Ectodermal cell (in vitro differentiated cells): Measurements from ENCODE around the gene EVI5L.

Experiments used
- H3K27ac ChIP-seq: 2 replicates; pipeline ENCODE4 v1.7.0; 2013; ENCODE audit warnings: mild to moderate bottlenecking, low read depth, low read length; ENCODE audit not compliant: insufficient read depth, poor library complexity, severe bottlenecking
- H3K27me3 ChIP-seq: 2 replicates; pipeline ENCODE4 v1.7.0; 2013; ENCODE audit warnings: mild to moderate bottlenecking, low read length; ENCODE audit not compliant: insufficient read depth, control insufficient read depth, poor library complexity, severe bottlenecking
- H3K36me3 ChIP-seq: one replicate; pipeline ENCODE4 v1.7.0; 2013; ENCODE audit warnings: low read length; ENCODE audit not compliant: control insufficient read depth, insufficient read depth
- H3K4me1 ChIP-seq: one replicate; pipeline ENCODE4 v1.7.0; 2013; ENCODE audit warnings: low read length; ENCODE audit not compliant: control insufficient read depth, insufficient read depth
- H3K4me3 ChIP-seq: 2 replicates; pipeline ENCODE4 v1.7.0; 2013; ENCODE audit warnings: low read depth, low read length, control low read depth; ENCODE audit not compliant: insufficient read depth
- H3K9me3 ChIP-seq: 2 replicates; pipeline ENCODE4 v1.7.0; 2013; ENCODE audit warnings: mild to moderate bottlenecking, low read length, moderate library complexity; ENCODE audit not compliant: control insufficient read depth
- WGBS, 2 experiments: methylation state at CpG; one replicate each; pipeline ENCODE4 v1.1.7; 2013; ENCODE audit warnings: missing lambda C conversion rate in 2 of 2; 5-methylcytosine and 5-hydroxymethylcytosine counted together

Gene EVI5L

GRCh38 chr19:7830823-7831222 is 805 bp downstream of the EVI5L start:
- H3K4me1 ChIP-seq = no peaks in the 10 kb centered on the region
- no peak overlapping the region for H3K4me3 ChIP-seq
- WGBS, 2 experiments = 49 to 55% methylated on average over 7 of the region's 7 CpGs
- no peaks in the 10 kb centered on the region for H3K9me3 ChIP-seq
- no peak overlapping the region for H3K27ac ChIP-seq
- peaks cover 29% of the 10 kb centered on the region for H3K27me3 ChIP-seq
- no peaks in the 10 kb centered on the region for H3K36me3 ChIP-seq

GRCh38 chr19:7831452-7831851 is 1.4 kb downstream of the EVI5L start:
- WGBS, 2 experiments = 27 to 31% methylated on average over 10 of the region's 10 CpGs
- Histone ChIP-seq H3K27ac (no peak overlapping the region), H3K27me3 (peaks cover 29% of the 10 kb centered on the region), H3K4me1 (no peaks in the 10 kb centered on the region), H3K4me3 (no peak overlapping the region), H3K36me3 (no peaks in the 10 kb centered on the region), H3K9me3 (no peaks in the 10 kb centered on the region)

GRCh38 chr19:7832009-7832408 is 2.0 kb downstream of the EVI5L start:
- no peak overlapping the region for H3K27ac ChIP-seq
- no peaks in the 10 kb centered on the region for H3K4me1 ChIP-seq
- H3K9me3 ChIP-seq = no peaks in the 10 kb centered on the region
- H3K4me3 ChIP-seq = no peak overlapping the region
- H3K27me3 ChIP-seq = peaks cover 24% of the 10 kb centered on the region
- 89% methylated on average over 17 of the region's 17 CpGs for WGBS, 2 experiments
- H3K36me3 ChIP-seq = no peaks in the 10 kb centered on the region

GRCh38 chr19:7832781-7833180 is 2.8 kb downstream of the EVI5L start:
- H3K27ac ChIP-seq = no peak overlapping the region
- H3K4me1 ChIP-seq = no peaks in the 10 kb centered on the region
- H3K9me3 ChIP-seq = no peaks in the 10 kb centered on the region
- H3K27me3 ChIP-seq = peaks cover 16% of the 10 kb centered on the region
- WGBS, 2 experiments = 91 to 94% methylated on average over 12 of the region's 12 CpGs
- H3K36me3 ChIP-seq = no peaks in the 10 kb centered on the region
- H3K4me3 ChIP-seq = no peak overlapping the region

- no peak overlapping the region for H3K4me3 ChIP-seq
- H3K27me3 ChIP-seq = peaks cover 10% of the 10 kb centered on the region
- no peaks in the 10 kb centered on the region for H3K36me3 ChIP-seq
- H3K27ac ChIP-seq = no peak overlapping the region
- WGBS, 2 experiments = 93 to 94% methylated on average over 23 of the region's 23 CpGs
- H3K4me1 ChIP-seq = no peaks in the 10 kb centered on the region
- no peaks in the 10 kb centered on the region for H3K9me3 ChIP-seq
Observed at GRCh38 chr19:7833225-7834099, 3.4 kb downstream of the EVI5L start.

- Histone ChIP-seq H3K9me3 (no peaks in the 10 kb centered on the region), H3K27me3 (no peaks in the 10 kb centered on the region), H3K36me3 (no peaks in the 10 kb centered on the region), H3K4me3 (no peak overlapping the region), H3K27ac (no peak overlapping the region), H3K4me1 (no peaks in the 10 kb centered on the region)
- 85 to 87% methylated on average over 6 of the region's 6 CpGs for WGBS, 2 experiments
Observed at GRCh38 chr19:7839476-7839875, 9.5 kb downstream of the EVI5L start.

GRCh38 chr19:7840629-7841028 is 10.6 kb downstream of the EVI5L start:
- Histone ChIP-seq H3K4me3 (no peak overlapping the region), H3K9me3 (no peaks in the 10 kb centered on the region), H3K4me1 (no peaks in the 10 kb centered on the region), H3K27ac (no peak overlapping the region), H3K36me3 (no peaks in the 10 kb centered on the region), H3K27me3 (no peaks in the 10 kb centered on the region)
- 94 to 96% methylated on average over 8 of the region's 8 CpGs for WGBS, 2 experiments

GRCh38 chr19:7841751-7842660 is 12.0 kb downstream of the EVI5L start:
- no peaks in the 10 kb centered on the region for H3K4me1 ChIP-seq
- H3K4me3 ChIP-seq = no peak overlapping the region
- H3K27ac ChIP-seq = no peak overlapping the region
- 90 to 92% methylated on average over 11 of the region's 11 CpGs for WGBS, 2 experiments
- H3K9me3 ChIP-seq = no peaks in the 10 kb centered on the region
- no peaks in the 10 kb centered on the region for H3K27me3 ChIP-seq
- no peaks in the 10 kb centered on the region for H3K36me3 ChIP-seq

- H3K27ac ChIP-seq = no peak overlapping the region
- no peaks in the 10 kb centered on the region for H3K36me3 ChIP-seq
- H3K4me3 ChIP-seq = no peak overlapping the region
- H3K27me3 ChIP-seq = no peaks in the 10 kb centered on the region
- no peaks in the 10 kb centered on the region for H3K9me3 ChIP-seq
- H3K4me1 ChIP-seq = no peaks in the 10 kb centered on the region
- 93 to 94% methylated on average over 12 of the region's 12 CpGs for WGBS, 2 experiments
Observed at GRCh38 chr19:7842661-7843294, 12.8 kb downstream of the EVI5L start.

GRCh38 chr19:7843521-7843920 is 13.5 kb downstream of the EVI5L start:
- Histone ChIP-seq H3K9me3 (no peaks in the 10 kb centered on the region), H3K27me3 (no peaks in the 10 kb centered on the region), H3K4me1 (no peaks in the 10 kb centered on the region), H3K27ac (no peak overlapping the region), H3K4me3 (no peak overlapping the region), H3K36me3 (no peaks in the 10 kb centered on the region)
- 95% methylated on average over 6 of the region's 6 CpGs for WGBS, 2 experiments
